Measurements from ENCODE around the gene GSC2. TPM values are rescaled to one million over a fixed set of nuclear protein-coding genes. Genes with fewer than 3 reads are reported as not detected.

Gene GSC2
- total RNA-seq, 1 donor from 2014 or later, result not detected

DNA sequence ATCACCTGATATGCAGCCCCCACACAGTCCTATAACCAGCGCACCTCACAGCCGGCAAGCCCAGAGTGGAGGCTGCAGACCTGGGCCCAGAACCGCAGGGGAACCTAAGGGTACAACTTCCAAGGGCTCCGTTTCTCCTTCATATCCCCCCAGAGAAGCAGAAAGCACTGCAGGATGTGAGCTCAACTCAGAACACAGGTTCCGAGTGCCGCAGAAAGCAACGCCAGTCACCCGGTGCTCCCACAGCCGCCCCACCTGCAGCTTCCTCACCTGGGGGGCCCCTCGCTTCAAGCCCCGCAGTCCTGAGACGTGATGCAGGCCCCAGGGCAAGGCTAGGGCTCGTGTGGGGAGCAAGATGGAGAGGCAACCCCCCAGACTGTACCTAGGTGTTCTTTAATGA, 16.5 kb downstream of the GSC2 start:
- DNase-seq, result no peak

- no peak for DNase-seq
These were observed 17.2 kb downstream of the GSC2 start for GRCh38 chr22:19132693-19133400.

DNA sequence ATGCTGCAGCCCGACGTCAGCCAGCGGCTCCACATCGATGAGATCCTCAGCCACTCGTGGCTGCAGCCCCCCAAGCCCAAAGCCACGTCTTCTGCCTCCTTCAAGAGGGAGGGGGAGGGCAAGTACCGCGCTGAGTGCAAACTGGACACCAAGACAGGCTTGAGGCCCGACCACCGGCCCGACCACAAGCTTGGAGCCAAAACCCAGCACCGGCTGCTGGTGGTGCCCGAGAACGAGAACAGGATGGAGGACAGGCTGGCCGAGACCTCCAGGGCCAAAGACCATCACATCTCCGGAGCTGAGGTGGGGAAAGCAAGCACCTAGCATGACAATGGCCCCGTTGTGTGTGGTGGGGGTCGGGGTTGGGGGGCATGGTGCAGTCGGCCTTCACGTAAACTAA, 17.9 kb downstream of the GSC2 start:
- DNase-seq, result no peak

DNA sequence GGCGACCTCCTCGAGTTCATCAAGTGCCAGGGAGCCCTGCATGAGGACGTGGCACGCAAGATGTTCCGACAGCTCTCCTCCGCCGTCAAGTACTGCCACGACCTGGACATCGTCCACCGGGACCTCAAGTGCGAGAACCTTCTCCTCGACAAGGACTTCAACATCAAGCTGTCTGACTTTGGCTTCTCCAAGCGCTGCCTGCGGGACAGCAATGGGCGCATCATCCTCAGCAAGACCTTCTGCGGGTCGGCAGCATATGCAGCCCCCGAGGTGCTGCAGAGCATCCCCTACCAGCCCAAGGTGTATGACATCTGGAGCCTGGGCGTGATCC, 18.4 kb downstream of the GSC2 start:
- DNase-seq, result no peak

- no peak for DNase-seq
These were observed 19.0 kb downstream of the GSC2 start, which contains the start of gene TSSK2 for GRCh38 chr22:19130959-19131684. TSSK2 (plus strand) TSS chr22:19131308; CDS start chr22:19131400, 92 bp downstream.

GRCh38 chr22:19129871-19130270, 20.2 kb downstream of the GSC2 start:
- DNase-seq, result peak; percentile 44

- no peak for DNase-seq
These were observed 21.0 kb downstream of the GSC2 start for GRCh38 chr22:19128946-19129727.

- DNase-seq, result no peak
These were observed 22.1 kb downstream of the GSC2 start for GRCh38 chr22:19128009-19128401.

DNA sequence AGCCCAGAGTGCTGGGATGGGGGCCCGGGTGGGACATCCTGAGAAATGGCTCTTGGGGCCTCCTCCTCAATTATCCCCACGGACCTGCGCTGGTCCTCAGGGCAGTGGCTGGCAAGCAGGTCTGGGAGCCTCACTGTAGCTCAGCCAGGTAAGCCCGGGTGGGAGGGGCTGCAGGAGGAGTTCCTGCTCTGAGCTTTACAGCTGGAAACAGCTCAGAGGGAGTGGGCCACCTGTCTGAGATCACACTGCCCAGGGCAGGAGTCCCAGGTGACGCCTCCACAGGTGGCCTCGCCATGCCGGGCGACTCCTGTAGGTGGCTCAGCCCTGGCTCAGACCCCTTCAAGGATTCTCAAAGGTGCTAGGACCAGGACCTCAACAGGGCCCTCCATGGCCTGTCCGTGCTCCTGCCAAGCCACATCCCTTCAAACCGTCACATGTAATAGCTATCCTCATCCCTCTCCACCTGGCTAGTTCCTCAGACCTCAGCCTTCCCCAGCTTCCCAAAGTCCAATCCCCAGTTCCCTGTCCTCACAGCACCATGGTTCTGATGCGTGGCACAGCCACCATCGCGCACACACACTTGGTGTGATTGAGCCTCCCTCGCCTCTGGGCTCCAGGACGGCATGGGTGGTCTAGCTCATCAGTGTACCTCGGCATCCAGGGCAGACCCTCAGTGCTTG, 22.6 kb downstream of the GSC2 start:
- no peak for DNase-seq

DNA sequence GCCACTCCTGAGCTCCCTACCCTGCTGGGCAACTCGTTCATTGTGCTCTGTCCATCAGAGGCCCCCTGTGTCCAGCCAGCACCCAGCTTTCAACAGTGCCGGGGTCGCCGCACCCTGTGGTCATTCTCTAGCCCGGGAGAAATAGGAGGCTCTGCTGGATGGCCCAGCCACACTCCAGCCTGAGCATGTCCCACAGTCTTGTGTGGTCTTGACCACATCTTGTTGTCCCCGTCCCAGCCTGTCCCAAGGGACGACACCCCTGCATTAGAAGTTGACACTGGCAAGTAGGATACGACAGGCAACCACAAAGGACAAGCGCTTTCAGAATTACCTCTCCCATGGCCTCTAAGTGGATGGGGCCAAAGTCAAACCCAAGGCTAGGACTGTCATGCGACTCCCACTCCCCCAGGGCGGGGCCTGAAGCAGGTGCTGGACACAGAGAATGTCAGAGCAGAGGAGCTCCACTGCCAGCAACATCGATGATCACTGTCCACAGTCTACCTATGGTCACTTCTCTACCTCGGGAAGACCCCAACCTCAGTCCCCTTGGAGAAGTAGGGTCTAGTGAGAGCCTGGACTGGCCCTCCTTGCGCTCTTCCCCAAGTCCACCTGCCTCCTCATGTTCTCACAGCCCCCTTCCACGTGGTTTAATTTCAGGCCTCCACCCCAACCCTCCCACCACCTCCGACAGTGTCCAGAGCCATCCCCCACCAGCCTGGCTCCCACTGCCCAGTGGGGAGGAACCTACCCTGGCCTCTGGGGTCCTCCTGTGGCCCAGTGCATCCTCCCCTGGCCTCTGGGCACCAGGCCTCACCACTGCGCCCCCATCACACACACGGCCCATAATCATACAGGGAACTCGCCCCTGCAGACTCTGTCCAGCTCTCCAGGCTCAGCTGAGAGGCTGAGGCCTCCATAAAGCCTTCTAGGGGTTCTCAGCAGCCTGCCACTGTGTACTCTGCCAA, 23.5 kb downstream of the GSC2 start:
- no peak for DNase-seq

- no peak for DNase-seq
These were observed 24.4 kb downstream of the GSC2 start for GRCh38 chr22:19125474-19126308.

- no peak for DNase-seq
These were observed 25.1 kb downstream of the GSC2 start for GRCh38 chr22:19125011-19125410.

DNA sequence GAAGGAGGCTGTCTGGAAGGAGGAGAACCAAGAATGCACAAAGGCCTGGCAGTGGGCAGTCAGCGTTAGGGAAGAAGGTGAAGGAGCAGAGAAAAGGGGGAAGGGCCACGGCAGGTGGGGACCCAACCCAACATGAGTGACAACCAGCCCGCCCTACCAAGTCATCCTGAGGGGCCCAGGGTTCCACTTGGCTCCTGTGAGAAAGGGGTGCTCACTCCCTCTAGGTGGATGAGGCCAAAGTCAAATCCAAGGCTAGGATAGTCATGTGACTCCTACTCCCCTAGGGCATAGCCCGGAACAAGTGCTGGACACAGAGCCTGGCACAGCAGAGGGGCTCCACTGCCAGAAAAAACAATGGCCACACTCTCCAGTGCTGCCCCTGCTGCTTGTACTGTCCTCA, 25.7 kb downstream of the GSC2 start:
- no peak for DNase-seq

DNA sequence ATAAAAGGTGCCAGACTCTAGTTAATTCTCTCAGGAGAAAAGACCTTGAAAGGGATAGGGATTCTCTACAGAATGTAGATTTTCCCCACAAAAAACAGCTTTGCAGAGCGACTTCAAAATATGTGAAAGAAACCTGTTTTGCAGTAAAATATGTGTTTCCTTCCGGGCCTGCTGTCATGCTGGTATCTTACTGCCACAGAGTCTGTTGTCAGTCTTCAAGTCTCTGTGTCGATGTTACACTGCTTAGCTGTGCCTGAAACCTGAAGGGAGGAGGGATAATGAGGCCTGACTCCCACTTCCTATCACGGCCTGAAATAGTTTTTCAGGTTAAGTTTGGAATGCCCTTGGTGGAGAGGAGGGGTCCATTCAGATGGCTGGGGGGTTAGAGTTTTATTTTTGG, 26.2 kb downstream of the GSC2 start:
- no peak for DNase-seq

GRCh38 chr22:19122752-19123492, 27.2 kb downstream of the GSC2 start:
- DNase-seq, result no peak

DNA sequence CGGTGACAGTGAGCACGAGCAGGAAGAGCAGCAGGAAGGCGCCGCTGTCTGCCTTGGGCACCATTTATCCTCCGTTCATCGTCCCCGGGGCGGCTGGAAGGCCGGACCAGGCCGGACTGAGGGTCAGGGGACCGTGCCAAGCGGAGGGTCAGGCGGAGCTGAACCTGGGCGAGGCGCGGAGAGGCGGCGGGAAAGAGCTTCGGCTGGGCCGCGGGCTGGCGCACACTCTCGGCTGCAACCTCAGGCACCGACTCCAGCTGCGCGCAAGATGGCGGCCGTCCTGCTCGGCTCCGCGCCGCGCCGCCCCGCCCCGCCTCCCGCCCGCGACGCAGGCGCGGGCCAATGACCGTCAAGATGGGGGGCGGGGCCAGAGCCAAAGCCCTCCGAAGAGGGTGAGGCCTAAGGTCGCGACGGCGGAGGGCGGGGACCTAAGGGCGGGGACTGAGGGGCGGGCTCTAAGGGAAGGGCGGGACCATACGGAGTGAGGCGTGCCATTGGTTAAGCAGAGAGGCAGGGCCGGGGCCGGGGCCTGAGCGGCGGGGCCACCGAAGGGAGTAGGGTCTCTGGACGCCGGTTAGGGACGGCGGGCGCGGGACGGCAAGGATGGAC, 27.8 kb downstream of the GSC2 start, which contains the start of gene DGCR2:
DGCR2 (minus strand) TSS at position 270 of the 609 bp plus-strand sequence; CDS start at position 64, 206 bp downstream.
- DNase-seq, result peak; percentile 99

- peak; percentile 57 for DNase-seq
These were observed 28.4 kb downstream of the GSC2 start for GRCh38 chr22:19121631-19122142.

DNA sequence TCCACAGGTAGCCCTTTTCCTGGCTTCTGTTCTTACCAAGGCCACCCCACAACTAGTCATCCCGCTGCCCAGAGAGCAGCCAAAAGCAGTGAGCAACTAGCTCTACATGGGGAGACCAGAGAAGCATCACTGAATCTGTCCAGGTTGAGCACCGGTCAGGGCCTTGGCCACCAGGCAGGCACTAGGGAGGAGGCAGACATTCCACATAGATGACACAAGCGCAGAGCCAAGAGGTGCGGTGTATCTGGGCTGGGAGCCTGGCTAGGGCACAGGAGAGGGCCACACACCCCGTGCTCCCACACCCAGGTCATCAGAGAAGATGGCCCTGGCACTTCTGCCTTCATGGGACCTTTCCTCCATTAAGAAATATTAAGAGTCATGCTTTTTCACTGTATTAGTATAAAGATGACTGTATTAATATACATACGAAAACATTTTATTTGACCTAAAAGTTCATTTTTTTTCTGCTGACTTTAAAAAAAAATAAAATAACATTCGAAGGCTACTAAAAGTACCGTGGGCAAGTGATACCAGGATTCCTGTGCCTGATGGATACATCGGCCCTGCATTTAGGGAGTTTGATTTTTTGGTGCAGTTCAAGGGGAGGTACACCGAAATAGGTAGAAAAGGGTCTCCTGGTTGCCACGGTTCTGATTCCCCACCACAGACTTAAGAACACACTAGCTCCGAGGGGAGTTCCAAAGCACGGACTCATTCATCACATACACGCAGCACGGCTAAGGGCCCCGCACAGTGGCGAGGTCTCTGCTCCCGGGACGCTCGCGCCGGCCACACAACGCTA, 29.1 kb downstream of the GSC2 start:
- DNase-seq, result no peak

All from tongue (tissue), 2 donors.